Sigmoid colon (tissue), 7 donors: ENCODE measurements around the gene ERBB2. TPM values are rescaled to one million over a fixed set of nuclear protein-coding genes. Genes with fewer than 3 reads are reported as not detected.

Source experiments
- DNase-seq: peaks from one replicate; pipeline ENCODE4 v3.0.0-alpha.2; 2019
- H3K27ac ChIP-seq, 4 donors: fragments of 200-600 bp; sonication (generic); one replicate each; pipeline ENCODE4 v1.5.1; 2016 to 2019; ENCODE audit warnings: mild to moderate bottlenecking in 1 of 4
- H3K27me3 ChIP-seq, 3 donors: fragments of 200-600 bp; sonication (generic); one replicate each; pipeline ENCODE4 v1.5.1; 2019; ENCODE audit warnings: mild to moderate bottlenecking in 1 of 3
- H3K36me3 ChIP-seq, 4 donors: fragments of 200-600 bp; sonication (generic); one replicate each; pipeline ENCODE4 v1.5.1; 2016 to 2019
- H3K4me1 ChIP-seq, 4 donors: fragments of 200-600 bp; sonication (generic); one replicate each; pipeline ENCODE4 v1.5.1; 2017 to 2019
- H3K4me3 ChIP-seq, 4 donors: fragments of 200-600 bp; sonication (generic); one replicate each; pipeline ENCODE4 v1.5.1; 2017 to 2019; ENCODE audit warnings: mild to moderate bottlenecking in 2 of 4, moderate library complexity in 1 of 4
- H3K9me3 ChIP-seq, 4 donors: fragments of 200-600 bp in 3 of 4; sonication (generic) in 3 of 4; one replicate each; pipeline versions ENCODE4 v1.5.1 to v1.6.1; 2013 to 2019
- CTCF ChIP-seq, 4 experiments: fragments of 450-650 bp in 3 of 4; fragments of 200-600 bp in 1 of 4; IDR thresholded peaks; one replicate each; pipeline ENCODE4 v1.5.1; 2016 to 2019; ENCODE audit warnings: antibody characterized with exemption in 4 of 4, mild to moderate bottlenecking in 3 of 4, moderate library complexity in 2 of 4
- EP300 ChIP-seq, 4 donors: sonication (generic); formaldehyde crosslinking; IDR thresholded peaks; one replicate each; pipeline ENCODE4 v1.6.1; 2017; ENCODE audit warnings: antibody characterized with exemption in 4 of 4
- POLR2A ChIP-seq, 2 donors: fragments of 450-650 bp; IDR thresholded peaks; one replicate each; pipeline ENCODE4 v1.6.1; 2016; ENCODE audit warnings: antibody characterized with exemption in 2 of 2, mild to moderate bottlenecking in 2 of 2, moderate library complexity in 2 of 2
- POLR2AphosphoS5 ChIP-seq, 4 donors: sonication (generic); formaldehyde crosslinking; IDR thresholded peaks; one replicate each; pipeline ENCODE4 v1.6.1; 2017; ENCODE audit warnings: antibody characterized with exemption in 4 of 4
- WGBS, 2 donors: extraction: QIAGEN DNeasy Blood & Tissue Kit; methylation state at CpG; one replicate each; pipeline ENCODE4 v1.1.7; 2013; 5-methylcytosine and 5-hydroxymethylcytosine counted together
- intact Hi-C: fragments of 100-400 bp; cut with DNase I; formaldehyde crosslinking; loops from one replicate; pipeline ENCODE4 v1.15.1; 2023
- polyA plus RNA-seq, 3 donors: library from polyadenylated mRNA; stranded (reverse); fragments of 200-250 nt; gene quantifications; one replicate each; pipeline ENCODE4 v1.2.3, GENCODE V29; 2013
- total RNA-seq, 4 donors: library from RNA; depleted of rRNA; stranded (reverse); fragments of >200 nt; gene quantifications; one replicate each; pipeline ENCODE4 v1.1.0, GENCODE V29; 2016
- donor health status: healthy with polysubstance abuse.
- donor health status: Bipolar disorder and iron deficiency.
- donor health status: healthy.

The ERBB2 gene
- total and polyA plus RNA-seq, 7 donors, result 11.8 to 58.9 (median 21.0) TPM

- no peak for DNase-seq
- Histone ChIP-seq H3K4me3 (peak overlapping the region in 3 of 4 donors; percentile 9 to 31 (median 16)), H3K27me3 (peaks cover 32 to 84% (median 64%) of the 10 kb centered on the region in 3 donors), H3K36me3 (no peaks in the 10 kb centered on the region), H3K4me1 (peaks cover 0 to 27% (median 22%) of the 10 kb centered on the region in 4 donors), H3K27ac (peak overlapping the region in 1 of 4 donors; percentile 27), H3K9me3 (no peaks in the 10 kb centered on the region)
- WGBS, 2 donors, result 4 to 15% methylated on average over 32 of the region's 32 CpGs
- intact Hi-C loops, result no loop called here
- TF ChIP-seq CTCF (IDR thresholded peaks at IDR 0.05) (no peak), EP300 (IDR thresholded peaks at IDR 0.05) (no peak), POLR2A (IDR thresholded peaks at IDR 0.05) (peak in 1 of 2 donors; percentile 5)
Observed at GRCh38 chr17:39738983-39739884, 39.4 kb downstream of the ERBB2 start.

- Histone ChIP-seq H3K36me3 (no peaks in the 10 kb centered on the region), H3K27ac (peak overlapping the region in 1 of 4 donors; percentile 27), H3K4me3 (peak overlapping the region in 1 of 4 donors; percentile 31), H3K9me3 (no peaks in the 10 kb centered on the region), H3K4me1 (peaks cover 0 to 27% (median 22%) of the 10 kb centered on the region in 4 donors), H3K27me3 (peaks cover 32 to 84% (median 70%) of the 10 kb centered on the region in 3 donors)
- WGBS, 2 donors, result 12 to 40% methylated on average over 9 of the region's 9 CpGs
- intact Hi-C loops, result no loop called here
- TF ChIP-seq EP300 (IDR thresholded peaks at IDR 0.05), result no peak
- TF ChIP-seq POLR2A (IDR thresholded peaks at IDR 0.05), result no peak
- TF ChIP-seq POLR2AphosphoS5 (IDR thresholded peaks at IDR 0.05), result no peak
- TF ChIP-seq CTCF (IDR thresholded peaks at IDR 0.05), result no peak
- DNase-seq, result no peak
Observed at GRCh38 chr17:39739885-39740356, 40.1 kb downstream of the ERBB2 start.

GRCh38 chr17:39740357-39741111, 40.7 kb downstream of the ERBB2 start:
- TF ChIP-seq CTCF (IDR thresholded peaks at IDR 0.05) (no peak), EP300 (IDR thresholded peaks at IDR 0.05) (no peak), POLR2A (IDR thresholded peaks at IDR 0.05) (no peak), POLR2AphosphoS5 (IDR thresholded peaks at IDR 0.05) (no peak)
- intact Hi-C loops, result no loop called here
- no peaks in the 10 kb centered on the region for H3K9me3 ChIP-seq
- no peaks in the 10 kb centered on the region for H3K36me3 ChIP-seq
- peaks cover 32 to 83% (median 70%) of the 10 kb centered on the region in 3 donors for H3K27me3 ChIP-seq
- peak overlapping the region in 1 of 4 donors; percentile 27 for H3K27ac ChIP-seq
- 17 to 53% methylated on average over 16 of the region's 16 CpGs for WGBS, 2 donors
- H3K4me1 ChIP-seq, result peaks cover 0 to 27% (median 22%) of the 10 kb centered on the region in 4 donors
- DNase-seq, result no peak
- H3K4me3 ChIP-seq, result no peak overlapping the region

- intact Hi-C loops, result no loop called here
- no peaks in the 10 kb centered on the region for H3K9me3 ChIP-seq
- TF ChIP-seq POLR2A (IDR thresholded peaks at IDR 0.05) (no peak), CTCF (IDR thresholded peaks at IDR 0.05) (no peak), EP300 (IDR thresholded peaks at IDR 0.05) (no peak), POLR2AphosphoS5 (IDR thresholded peaks at IDR 0.05) (no peak)
- H3K4me1 ChIP-seq, result peaks cover 0 to 27% (median 22%) of the 10 kb centered on the region in 4 donors
- DNase-seq, result no peak
- peaks cover 32 to 66% (median 56%) of the 10 kb centered on the region in 3 donors for H3K27me3 ChIP-seq
- no peak overlapping the region for H3K4me3 ChIP-seq
- H3K27ac ChIP-seq, result no peak overlapping the region
- 79 to 86% methylated on average over 18 of the region's 18 CpGs for WGBS, 2 donors
- H3K36me3 ChIP-seq, result no peaks in the 10 kb centered on the region
Observed at GRCh38 chr17:39742126-39742855, 42.4 kb downstream of the ERBB2 start.
